Neural cell (in vitro differentiated cells): Measurements from ENCODE around the gene CHCHD10.

Source experiments
- MXI1 ChIP-seq: fragments of 450-650 bp; conservative IDR thresholded peaks from 2 replicates; pipeline ENCODE4 v1.6.1; 2014; ENCODE audit warnings: antibody characterized with exemption, mild to moderate bottlenecking; ENCODE audit not compliant: poor library complexity, severe bottlenecking
- TF ChIP-seq, protein P1 (sequence below): fragments of 450-650 bp; IDR thresholded peaks from 2 replicates; pipeline ENCODE4 v1.5.1; 2014; ENCODE audit warnings: antibody characterized with exemption, mild to moderate bottlenecking, moderate library complexity; ENCODE audit not compliant: poor library complexity, severe bottlenecking

DNA sequence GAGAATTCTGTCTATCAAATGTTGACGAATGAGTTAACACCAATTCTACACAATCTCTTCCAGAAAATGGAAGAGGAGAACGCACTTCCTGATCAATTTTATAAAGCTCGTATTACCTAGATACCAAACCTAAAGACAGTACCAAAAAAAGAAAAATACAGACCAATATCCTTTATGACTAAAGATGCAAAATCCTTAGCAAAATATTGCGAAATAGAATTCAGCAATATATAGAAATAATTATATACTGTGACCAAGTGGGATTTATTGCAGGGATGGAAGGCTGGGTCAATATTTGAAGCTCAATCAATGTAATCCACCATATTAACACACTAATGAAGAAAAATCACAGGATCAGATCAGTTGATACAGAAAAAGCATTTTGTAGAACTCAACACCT is 44.6 kb upstream of the CHCHD10 start:
- TF ChIP-seq, protein P1, sequence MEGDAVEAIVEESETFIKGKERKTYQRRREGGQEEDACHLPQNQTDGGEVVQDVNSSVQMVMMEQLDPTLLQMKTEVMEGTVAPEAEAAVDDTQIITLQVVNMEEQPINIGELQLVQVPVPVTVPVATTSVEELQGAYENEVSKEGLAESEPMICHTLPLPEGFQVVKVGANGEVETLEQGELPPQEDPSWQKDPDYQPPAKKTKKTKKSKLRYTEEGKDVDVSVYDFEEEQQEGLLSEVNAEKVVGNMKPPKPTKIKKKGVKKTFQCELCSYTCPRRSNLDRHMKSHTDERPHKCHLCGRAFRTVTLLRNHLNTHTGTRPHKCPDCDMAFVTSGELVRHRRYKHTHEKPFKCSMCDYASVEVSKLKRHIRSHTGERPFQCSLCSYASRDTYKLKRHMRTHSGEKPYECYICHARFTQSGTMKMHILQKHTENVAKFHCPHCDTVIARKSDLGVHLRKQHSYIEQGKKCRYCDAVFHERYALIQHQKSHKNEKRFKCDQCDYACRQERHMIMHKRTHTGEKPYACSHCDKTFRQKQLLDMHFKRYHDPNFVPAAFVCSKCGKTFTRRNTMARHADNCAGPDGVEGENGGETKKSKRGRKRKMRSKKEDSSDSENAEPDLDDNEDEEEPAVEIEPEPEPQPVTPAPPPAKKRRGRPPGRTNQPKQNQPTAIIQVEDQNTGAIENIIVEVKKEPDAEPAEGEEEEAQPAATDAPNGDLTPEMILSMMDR = no peak
- TF ChIP-seq MXI1 = no peak
